Astrocyte (in vitro differentiated cells and primary cell): ENCODE measurements around the gene TBC1D14.

Experiments used
- CTCF ChIP-seq: IDR thresholded peaks from 2 replicates; pipeline ENCODE4 v1.5.1; 2011; ENCODE audit warnings: low read depth, mild to moderate bottlenecking, inconsistent platforms, low read length, moderate library complexity; ENCODE audit not compliant: insufficient read depth
- EZH2 ChIP-seq: IDR thresholded peaks from 2 replicates; pipeline ENCODE4 v1.6.1; 2012; ENCODE audit warnings: mild to moderate bottlenecking, low read length, inconsistent platforms; ENCODE audit not compliant: insufficient read depth

DNA sequence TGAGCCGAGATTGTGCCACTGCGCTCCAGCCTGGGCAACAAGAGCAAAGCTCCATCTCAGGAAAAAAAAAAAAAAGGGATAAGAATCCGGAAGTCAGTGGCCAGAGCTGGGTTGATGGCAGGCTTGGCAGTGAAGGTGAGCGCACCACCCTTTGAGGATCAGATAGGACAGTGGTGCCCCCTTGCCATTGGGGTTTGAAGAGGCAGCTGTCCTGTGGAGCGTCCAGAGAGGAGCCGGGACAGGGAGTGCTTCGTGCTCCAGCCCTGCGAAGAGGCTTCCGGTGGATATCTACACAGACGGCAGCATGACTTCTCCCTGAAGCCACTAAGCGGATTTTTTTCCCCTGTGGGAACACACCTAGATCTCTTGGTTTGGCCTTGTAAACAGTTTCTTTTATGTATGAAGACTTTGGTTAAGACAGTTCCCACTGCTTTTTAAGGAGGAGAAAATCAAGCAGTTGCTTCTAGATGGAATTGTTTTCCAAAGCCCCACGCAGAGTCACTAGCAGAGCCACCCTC lies 6.5 kb downstream of the TBC1D14 start:
- TF ChIP-seq EZH2 (no peak), CTCF (no peak)
